ENCODE measurements around the gene POLD2. TPM values are rescaled to one million over a fixed set of nuclear protein-coding genes. Genes with fewer than 3 reads are reported as not detected.

POLD2 gene
- total and polyA plus RNA-seq, 2 donors (not counting 3 experiments of a cell fraction or from before 2014, with no cell fraction given), result 96.5 to 122 TPM

GRCh38 chr7:44156453-44157010 lies 33.2 kb upstream of the POLD2 start:
- Histone ChIP-seq H3K9me3 (replicated peaks; ENCODE audit: control insufficient read depth, insufficient read depth, low read length) (no peaks in the 10 kb centered on the region), H3K9me1 (replicated peaks; ENCODE audit: control insufficient read depth, extremely low read depth, insufficient read depth, low read length) (no peaks in the 10 kb centered on the region), H3K36me3 (ENCODE audit: control insufficient read depth in 2 of 2, extremely low read depth in 1 of 2, insufficient read depth in 2 of 2, low read length in 2 of 2) (no peaks in the 10 kb centered on the region), H3K27ac (ENCODE audit: insufficient read depth, low read depth, low read length) (no peak overlapping the region), H3K79me2 (ENCODE audit: control insufficient read depth, insufficient read depth, low read length) (no peaks in the 10 kb centered on the region), H3K4me2 (ENCODE audit: insufficient read depth, low read length) (no peak overlapping the region), H3K4me3 (replicated peaks in 1 of 3; ENCODE audit: insufficient read depth in 1 of 3, low read depth in 1 of 3, low read length in 3 of 3) (no peak overlapping the region), H3K4me1 (ENCODE audit: control insufficient read depth, extremely low read depth, insufficient read depth, low read length) (no peaks in the 10 kb centered on the region), H3K9ac (replicated peaks; ENCODE audit: extremely low read depth, insufficient read depth, low read length) (no peak overlapping the region), H2AFZ (ENCODE audit: low read depth, low read length) (no peak overlapping the region), H3K27me3 (ENCODE audit: control insufficient read depth in 2 of 2, insufficient read depth in 2 of 2, low read length in 2 of 2) (peaks cover 0 to 2% of the 10 kb centered on the region in 2 experiments), H4K20me1 (replicated peaks; ENCODE audit: control insufficient read depth, extremely low read depth, insufficient read depth, low read length) (no peaks in the 10 kb centered on the region)
- FAIRE-seq, result no peak
- dilution Hi-C loops (cut with MboI; ENCODE audit: extremely low pct_ligation_motif_present, low sequenced_read_pairs), result no loop called here
- no TSS peak for BruUV-seq (replicated peaks)
- CTCF ChIA-PET, result no interaction called here
- POLR2A ChIA-PET, result no interaction called here
- intact Hi-C loops (cut with micrococcal nuclease), result no loop called here
- TF ChIP-seq MAX (IDR thresholded peaks at IDR 0.05; ENCODE audit: insufficient read depth, insufficient read length) (no peak), FOS (IDR thresholded peaks at IDR 0.05; ENCODE audit: borderline replicate concordance, insufficient read depth, low read length) (no peak), POLR2A (IDR thresholded peaks at IDR 0.05; ENCODE audit: low read depth, low read length) (no peak), POLR2AphosphoS5 (IDR thresholded peaks at IDR 0.05; ENCODE audit: insufficient read depth, low read depth, low read length) (no peak), CTCF (IDR thresholded peaks at IDR 0.05; ENCODE audit: extremely low read depth in 1 of 2, insufficient read depth in 1 of 2, low read depth in 1 of 2, low read length in 2 of 2) (no peak), JUN (IDR thresholded peaks at IDR 0.05; ENCODE audit: borderline replicate concordance, insufficient read depth, insufficient read length, low read depth) (no peak)
- no peak for DNase-seq (ENCODE audit: low read depth, low spot score)
